NCI-H1436 (cell line): ENCODE results near the gene CRBN.
A peak's percentile ranks its signal among the peaks of the same experiment; 100 is the strongest.

ENCODE experiments used
- DNase-seq: peaks from one replicate; lab custom pipeline; 2025; lab: John Stamatoyannopoulos, UW

The CRBN gene

DNA sequence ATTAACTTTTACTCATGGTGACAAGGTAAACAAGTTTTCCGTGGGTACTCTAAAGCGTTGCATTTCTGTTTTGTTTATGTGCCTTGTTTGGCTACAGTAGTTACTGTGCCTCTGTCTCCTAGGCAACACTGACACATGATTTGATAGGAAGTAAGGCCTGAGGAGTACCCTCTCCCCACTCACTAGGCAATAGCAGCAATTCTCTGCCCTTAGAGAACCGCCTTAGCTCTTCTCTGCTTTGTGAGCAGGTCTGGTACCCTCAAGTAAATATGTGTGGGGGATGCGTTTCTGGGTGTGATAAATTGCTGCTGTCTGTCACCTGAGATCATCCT is 69.2 kb downstream of the CRBN start, which contains the start of gene IL5RA:
TSS of gene IL5RA (minus strand) at position 76 of the 332 bp plus-strand sequence. CDS start 5,390 bp downstream, outside the sequence.
- DNase-seq = peak; percentile 50

GRCh38 chr3:3109407-3110298 is 69.8 kb downstream of the CRBN start:
- DNase-seq = no peak

DNA sequence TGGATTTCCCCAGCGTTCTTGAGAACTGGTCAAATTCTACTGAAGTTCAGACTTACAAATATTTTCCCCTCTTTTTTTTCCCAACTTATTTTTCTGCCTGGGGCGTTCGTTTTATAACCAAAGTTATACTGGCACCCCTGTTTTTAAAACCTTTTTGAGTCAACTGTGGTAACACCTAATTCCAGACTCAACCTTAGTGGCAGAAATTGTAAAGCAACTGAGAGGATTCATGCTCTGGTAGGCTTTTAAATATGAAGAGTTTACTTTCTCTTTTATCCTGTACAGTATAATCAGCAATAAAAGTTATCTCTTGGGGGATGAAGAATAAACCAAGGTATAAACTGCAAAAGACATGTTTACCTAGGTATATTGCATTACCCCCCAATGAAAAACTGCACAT is 71.6 kb downstream of the CRBN start:
- DNase-seq = no peak

DNA sequence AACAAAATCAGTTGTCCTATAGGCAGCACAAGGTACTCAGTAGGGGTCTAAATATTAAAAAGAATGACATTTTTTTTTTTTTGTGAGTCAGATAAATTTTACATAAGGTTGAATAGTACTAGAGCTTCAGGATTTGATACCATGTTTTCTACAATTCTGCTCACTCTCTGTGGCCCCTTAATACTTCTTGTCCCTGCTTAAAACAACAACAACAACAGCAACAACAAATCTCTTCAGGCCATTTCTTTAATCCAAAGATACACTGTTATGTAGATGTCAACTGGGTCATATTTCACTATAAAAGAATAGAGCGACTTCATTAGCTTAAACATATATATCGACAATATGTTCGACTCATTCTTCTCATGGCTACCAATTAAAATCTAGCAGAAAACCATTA is 72.3 kb downstream of the CRBN start:
- no peak for DNase-seq

DNA sequence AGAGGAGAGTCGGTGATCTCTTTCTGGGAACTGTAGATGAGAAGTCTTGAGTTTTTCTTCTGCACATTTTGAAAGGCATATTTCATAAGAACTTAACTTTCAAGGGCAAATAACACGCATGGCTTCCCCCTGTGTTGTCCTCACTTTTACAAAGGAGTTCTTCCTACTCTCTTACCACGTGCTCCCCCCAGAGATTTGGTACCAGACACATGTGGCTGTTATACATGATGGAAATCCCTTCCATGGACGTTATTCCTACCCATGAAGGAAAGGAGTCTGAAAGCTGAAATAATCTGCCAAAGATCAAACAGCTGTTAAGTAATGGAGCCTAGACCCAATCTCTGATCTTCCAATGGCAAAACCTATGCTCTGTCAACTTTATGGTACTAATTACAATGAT is 73.7 kb downstream of the CRBN start:
- no peak for DNase-seq

DNA sequence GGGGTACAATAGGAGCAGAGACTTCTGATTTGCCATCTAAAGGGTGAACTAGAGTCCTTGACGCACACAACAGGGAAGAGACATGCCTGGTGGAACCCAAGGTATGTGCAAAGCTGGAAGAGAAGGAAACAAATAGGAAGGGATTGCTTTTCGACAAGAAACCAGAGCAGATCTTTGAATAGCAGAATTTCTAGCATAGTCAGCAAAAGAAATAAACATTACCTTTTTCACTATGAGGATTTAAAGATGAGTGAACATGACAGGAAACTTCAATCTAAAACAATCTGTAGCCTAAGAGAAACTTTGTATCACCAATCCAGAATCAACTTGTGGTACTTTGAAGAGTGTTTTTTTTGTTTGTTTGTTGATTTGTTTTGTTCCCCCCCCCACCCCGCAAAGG is 74.2 kb downstream of the CRBN start:
- DNase-seq = no peak

GRCh38 chr3:3102751-3103150 is 76.7 kb downstream of the CRBN start:
- no peak for DNase-seq

- no peak for DNase-seq
These were observed 77.6 kb downstream of the CRBN start for GRCh38 chr3:3101660-3102458.
